Gastroesophageal sphincter (tissue), 4 donors: ENCODE data around the gene LRRC8C. TPM values are rescaled to one million over a fixed set of nuclear protein-coding genes. Genes with fewer than 3 reads are reported as not detected.

Experiments used
- ATAC-seq: fragments of 150-250 bp; one replicate; pipeline ENCODE4 v1.9.1; 2016; ENCODE audit warnings: mild to moderate bottlenecking, moderate library complexity
- H3K27ac ChIP-seq, 4 donors: fragments of 200-600 bp; sonication (generic) in 3 of 4; 1 replicate in 3 of 4; 2 replicates in 1 of 4; pipeline ENCODE4 v1.5.1; 2016 to 2019
- H3K27me3 ChIP-seq: fragments of 200-600 bp; sonication (generic); one replicate; pipeline ENCODE4 v1.5.1; 2019
- H3K36me3 ChIP-seq, 2 donors: fragments of 200-600 bp; sonication (generic); one replicate each; pipeline ENCODE4 v1.5.1; 2019; ENCODE audit warnings: control low read depth in 1 of 2
- H3K4me1 ChIP-seq, 3 donors: fragments of 200-600 bp; sonication (generic); 1 replicate in 2 of 3; 2 replicates in 1 of 3; pipeline ENCODE4 v1.5.1; 2016 to 2019; ENCODE audit warnings: control low read depth in 2 of 3
- H3K4me3 ChIP-seq, 2 donors: fragments of 200-600 bp; sonication (generic); one replicate each; pipeline ENCODE4 v1.5.1; 2019; ENCODE audit warnings: mild to moderate bottlenecking in 1 of 2, moderate library complexity in 1 of 2
- H3K9me3 ChIP-seq, 3 donors: fragments of 200-600 bp; sonication (generic); one replicate each; pipeline ENCODE4 v1.5.1; 2017 to 2019; ENCODE audit warnings: control low read depth in 2 of 3
- EP300 ChIP-seq: sonication (generic); formaldehyde crosslinking; IDR thresholded peaks from one replicate; pipeline ENCODE4 v1.6.1; 2017; ENCODE audit warnings: antibody characterized with exemption, mild to moderate bottlenecking
- POLR2A ChIP-seq, 2 donors: fragments of 450-650 bp; IDR thresholded peaks; one replicate each; pipeline ENCODE4 v1.6.1; 2017; ENCODE audit warnings: antibody characterized with exemption in 2 of 2, mild to moderate bottlenecking in 2 of 2, moderate library complexity in 1 of 2
- POLR2AphosphoS5 ChIP-seq: sonication (generic); formaldehyde crosslinking; IDR thresholded peaks from one replicate; pipeline ENCODE4 v1.6.1; 2017; ENCODE audit warnings: antibody characterized with exemption
- WGBS, 2 donors: methylation state at CpG; one replicate each; pipeline ENCODE4 v1.1.5; 2018; ENCODE audit warnings: low coverage in 1 of 2; 5-methylcytosine and 5-hydroxymethylcytosine counted together
- total RNA-seq, 4 donors: library from RNA; depleted of rRNA; stranded (reverse); fragments of >200 nt; gene quantifications; one replicate each; pipeline ENCODE4 v1.1.0, GENCODE V29; 2016
- TF ChIP-seq, protein P1 (sequence below), 4 experiments: fragments of 200-600 bp in 2 of 4; fragments of 450-650 bp in 2 of 4; sonication (generic) in 1 of 4; IDR thresholded peaks; one replicate each; pipeline ENCODE4 v1.5.1; 2017 to 2019; ENCODE audit warnings: antibody characterized with exemption in 4 of 4, mild to moderate bottlenecking in 2 of 4, moderate library complexity in 2 of 4

The LRRC8C gene
- total RNA-seq, 4 donors from 2014 or later: 5.4 to 9.6 (median 6.2) TPM

DNA sequence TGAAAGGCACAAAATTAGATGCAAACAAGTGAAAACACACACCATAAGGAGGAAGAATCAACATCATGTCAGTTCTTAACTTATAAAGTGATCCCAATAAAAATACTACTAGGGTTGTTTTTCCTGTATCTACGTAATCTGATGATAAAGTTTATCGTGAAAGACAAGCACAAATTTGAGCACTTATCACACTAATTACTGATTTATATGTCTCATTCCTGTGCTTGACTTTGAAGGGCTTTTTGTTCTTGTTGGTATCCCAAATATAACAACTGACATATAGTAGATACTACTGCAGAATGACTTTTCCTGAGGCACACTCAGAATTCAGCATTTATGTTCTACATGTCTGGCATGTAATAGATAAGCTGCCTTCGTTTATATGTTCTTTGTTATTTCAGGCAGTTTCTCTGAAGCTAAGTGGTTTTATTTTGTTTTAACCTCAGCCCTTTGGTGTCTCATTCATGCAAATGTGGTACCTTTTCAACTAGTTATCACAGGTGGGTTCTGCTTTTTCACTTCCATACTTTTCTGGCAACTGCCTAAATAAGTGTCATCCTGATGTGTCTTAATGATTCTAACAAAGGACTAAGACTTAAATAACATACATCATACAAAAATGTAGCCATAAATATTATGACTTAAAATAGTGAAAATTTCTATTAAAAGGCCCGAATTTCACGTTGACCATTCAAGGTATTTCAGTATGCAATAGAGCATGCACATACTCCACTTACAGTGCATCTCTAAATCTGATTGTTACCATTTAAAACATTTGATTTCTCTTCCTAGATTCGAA lies 73.2 kb downstream of the LRRC8C start:
- no peaks in the 10 kb centered on the region for H3K4me1 ChIP-seq
- H3K27me3 ChIP-seq: no peaks in the 10 kb centered on the region
- no peak overlapping the region for H3K4me3 ChIP-seq
- no peak overlapping the region for H3K27ac ChIP-seq
- TF ChIP-seq POLR2AphosphoS5: no peak
- TF ChIP-seq POLR2A (IDR thresholded peaks at IDR 0.05): no peak
- no peak for TF ChIP-seq EP300
- TF ChIP-seq, protein P1, sequence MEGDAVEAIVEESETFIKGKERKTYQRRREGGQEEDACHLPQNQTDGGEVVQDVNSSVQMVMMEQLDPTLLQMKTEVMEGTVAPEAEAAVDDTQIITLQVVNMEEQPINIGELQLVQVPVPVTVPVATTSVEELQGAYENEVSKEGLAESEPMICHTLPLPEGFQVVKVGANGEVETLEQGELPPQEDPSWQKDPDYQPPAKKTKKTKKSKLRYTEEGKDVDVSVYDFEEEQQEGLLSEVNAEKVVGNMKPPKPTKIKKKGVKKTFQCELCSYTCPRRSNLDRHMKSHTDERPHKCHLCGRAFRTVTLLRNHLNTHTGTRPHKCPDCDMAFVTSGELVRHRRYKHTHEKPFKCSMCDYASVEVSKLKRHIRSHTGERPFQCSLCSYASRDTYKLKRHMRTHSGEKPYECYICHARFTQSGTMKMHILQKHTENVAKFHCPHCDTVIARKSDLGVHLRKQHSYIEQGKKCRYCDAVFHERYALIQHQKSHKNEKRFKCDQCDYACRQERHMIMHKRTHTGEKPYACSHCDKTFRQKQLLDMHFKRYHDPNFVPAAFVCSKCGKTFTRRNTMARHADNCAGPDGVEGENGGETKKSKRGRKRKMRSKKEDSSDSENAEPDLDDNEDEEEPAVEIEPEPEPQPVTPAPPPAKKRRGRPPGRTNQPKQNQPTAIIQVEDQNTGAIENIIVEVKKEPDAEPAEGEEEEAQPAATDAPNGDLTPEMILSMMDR (IDR thresholded peaks at IDR 0.05): no peak
- no peak for ATAC-seq
- H3K36me3 ChIP-seq: no peaks in the 10 kb centered on the region
- H3K9me3 ChIP-seq: no peaks in the 10 kb centered on the region
- 62 to 69% methylated on average over 6 of the region's 6 CpGs for WGBS, 2 donors

DNA sequence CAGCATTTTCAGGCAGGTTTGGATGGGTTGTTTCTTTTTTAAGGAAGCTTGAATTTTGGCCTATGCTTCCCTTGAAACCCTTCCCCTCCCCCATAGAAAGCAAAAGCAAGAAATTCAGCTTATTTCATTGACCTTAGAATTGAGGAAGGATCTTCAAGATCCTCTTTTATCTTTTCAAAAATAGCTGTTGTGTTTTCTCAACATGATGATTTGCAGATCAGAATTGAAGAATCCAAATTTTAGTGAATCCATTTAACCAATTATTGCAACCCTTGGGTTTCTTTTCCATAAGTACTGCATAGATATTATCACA lies 73.7 kb downstream of the LRRC8C start:
- Histone ChIP-seq H3K27me3 (no peaks in the 10 kb centered on the region), H3K4me3 (no peak overlapping the region), H3K4me1 (no peaks in the 10 kb centered on the region), H3K36me3 (no peaks in the 10 kb centered on the region), H3K27ac (no peak overlapping the region), H3K9me3 (no peaks in the 10 kb centered on the region)
- TF ChIP-seq, protein P1 (IDR thresholded peaks at IDR 0.05): no peak
- TF ChIP-seq EP300: no peak
- TF ChIP-seq POLR2A (IDR thresholded peaks at IDR 0.05): no peak
- no peak for TF ChIP-seq POLR2AphosphoS5
- ATAC-seq: no peak

DNA sequence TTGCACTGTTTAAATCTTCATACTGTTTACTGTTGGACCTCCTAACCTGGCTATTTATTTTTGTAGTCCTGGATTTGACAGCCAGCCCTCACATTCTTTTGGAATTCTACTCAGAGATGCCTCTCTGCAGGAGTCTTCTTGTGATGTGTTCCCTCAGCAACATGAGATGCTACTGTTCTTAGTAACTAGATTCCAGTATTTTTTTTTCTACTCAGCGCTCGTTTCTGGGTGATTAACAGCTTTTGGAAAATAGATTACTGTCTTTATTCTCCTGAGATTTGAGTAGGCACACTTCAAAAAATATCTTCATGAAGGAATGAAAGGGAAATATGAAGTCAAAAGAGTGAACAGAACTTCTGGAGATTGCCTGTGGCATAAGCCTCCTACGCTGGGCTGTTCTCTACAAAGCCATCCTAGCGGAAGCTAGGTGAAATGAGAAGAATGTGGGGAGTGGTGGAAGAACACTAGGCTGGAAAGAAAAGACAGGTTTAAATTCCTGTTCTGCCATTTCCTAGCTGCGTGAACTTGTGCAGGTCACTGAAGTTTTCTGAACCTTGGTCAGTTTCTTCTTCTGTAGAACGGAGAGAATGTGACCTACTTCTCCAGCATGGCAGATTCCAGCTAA lies 75.9 kb downstream of the LRRC8C start:
- no peak for TF ChIP-seq EP300
- TF ChIP-seq POLR2A (IDR thresholded peaks at IDR 0.05): no peak
- no peak for TF ChIP-seq POLR2AphosphoS5
- TF ChIP-seq, protein P1 (IDR thresholded peaks at IDR 0.05): no peak
- whole genome bisulfite sequencing, 2 donors: 79 to 87% methylated on average over 4 to 6 of the region's 6 CpGs
- H3K4me3 ChIP-seq: no peak overlapping the region
- H3K9me3 ChIP-seq: no peaks in the 10 kb centered on the region
- no peaks in the 10 kb centered on the region for H3K27me3 ChIP-seq
- no peaks in the 10 kb centered on the region for H3K4me1 ChIP-seq
- H3K27ac ChIP-seq: no peak overlapping the region
- H3K36me3 ChIP-seq: peaks cover 0 to 15% of the 10 kb centered on the region in 2 donors
- ATAC-seq: no peak

DNA sequence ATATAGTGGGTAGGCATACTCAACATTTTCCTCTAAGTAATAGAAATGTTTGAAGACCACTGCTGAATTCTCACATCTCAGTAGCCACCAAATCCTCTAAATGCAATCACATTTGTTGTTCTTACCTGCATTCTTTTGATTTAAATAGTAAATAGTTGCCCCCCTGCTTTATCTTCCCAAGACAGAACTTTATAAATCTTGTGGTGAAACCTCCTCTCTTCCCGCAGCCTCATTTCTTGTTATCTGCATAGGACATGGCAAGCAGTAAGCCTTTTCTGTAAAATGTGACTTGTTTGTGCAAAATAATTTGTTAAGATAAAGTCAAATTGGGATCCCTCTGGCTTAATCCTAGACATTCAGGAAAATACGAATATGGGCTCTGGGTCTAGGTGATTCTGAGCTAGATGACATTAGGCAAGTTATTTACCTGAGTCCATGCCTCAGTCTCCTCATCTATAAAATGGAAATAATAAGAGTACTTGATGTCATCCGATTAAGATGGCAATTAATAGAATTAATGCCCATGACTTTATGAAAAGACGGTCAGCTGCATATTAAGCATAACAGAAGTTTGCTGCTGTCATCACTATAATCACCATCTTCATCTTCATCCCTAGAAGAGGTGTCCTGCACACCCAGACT lies 77.7 kb downstream of the LRRC8C start:
- no peaks in the 10 kb centered on the region for H3K9me3 ChIP-seq
- peaks cover 0 to 23% of the 10 kb centered on the region in 2 donors for H3K36me3 ChIP-seq
- no peak for ATAC-seq
- 92 to 100% methylated on average over 3 to 4 of the region's 4 CpGs for WGBS, 2 donors
- TF ChIP-seq POLR2AphosphoS5 (no peak), EP300 (no peak), POLR2A (IDR thresholded peaks at IDR 0.05) (no peak)
- TF ChIP-seq, protein P1 (IDR thresholded peaks at IDR 0.05): no peak
- no peak overlapping the region for H3K4me3 ChIP-seq
- no peaks in the 10 kb centered on the region for H3K4me1 ChIP-seq
- H3K27me3 ChIP-seq: no peaks in the 10 kb centered on the region
- no peak overlapping the region for H3K27ac ChIP-seq
